H1 (cell line): Measurements from ENCODE around the gene RBP5. TPM values are rescaled to one million over a fixed set of nuclear protein-coding genes. Genes with fewer than 3 reads are reported as not detected.

Source experiments
- CTCF ChIA-PET: fragments of 300-600 bp; sonication (Branson Sonifier 250); formaldehyde crosslinking; loops from one replicate; lab custom pipeline; 2021; ENCODE audit not compliant: partially characterized antibody; lab: Charles Lee
- POLR2A ChIA-PET: fragments of 300-600 bp; sonication (Branson Sonifier 250); formaldehyde crosslinking; loops from one replicate; lab custom pipeline; 2021; ENCODE audit warnings: inconsistent platforms; ENCODE audit not compliant: partially characterized antibody; lab: Charles Lee
- DNase-seq, 2 experiments: peaks; one replicate each; pipeline versions ENCODE4 v3.0.0 to v3.0.0-alpha.2; 2010 to 2022; ENCODE audit warnings: low spot score in 2 of 2, low read depth in 1 of 2, mixed read lengths in 1 of 2
- FAIRE-seq: peaks from 2 replicates; lab custom pipeline; 2011; peaks lifted over from hg19 to GRCh38; lab: Jason Lieb, UNC
- H2AFZ ChIP-seq: 2 replicates; pipeline ENCODE4 v1.8.1; 2012; ENCODE audit warnings: low read length, inconsistent platforms
- H2AK5ac ChIP-seq: 2 replicates; pipeline ENCODE4 v1.6.1; 2013; ENCODE audit warnings: low read depth, low read length
- H2BK120ac ChIP-seq: replicated peaks from 2 replicates; pipeline ENCODE3; 2013; ENCODE audit warnings: low read depth, low read length, inconsistent platforms
- H2BK12ac ChIP-seq: 2 replicates; pipeline ENCODE4 v1.6.1; 2013; ENCODE audit warnings: low read depth, low read length
- H2BK15ac ChIP-seq: 2 replicates; pipeline ENCODE4 v1.6.1; 2013; ENCODE audit warnings: low read length
- H2BK20ac ChIP-seq: 2 replicates; pipeline ENCODE4 v1.6.1; 2013; ENCODE audit warnings: low read length
- H2BK5ac ChIP-seq: 2 replicates; pipeline ENCODE4 v1.6.1; 2013; ENCODE audit warnings: low read depth, low read length
- H3K14ac ChIP-seq: 2 replicates; pipeline ENCODE4 v1.6.1; 2013; ENCODE audit warnings: inconsistent platforms; ENCODE audit not compliant: insufficient read length
- H3K18ac ChIP-seq: 2 replicates; pipeline ENCODE4 v1.6.1; 2013; ENCODE audit warnings: low read length; ENCODE audit errors: extremely low read depth
- H3K23ac ChIP-seq: 2 replicates; pipeline ENCODE4 v1.6.1; 2013; ENCODE audit warnings: inconsistent platforms; ENCODE audit not compliant: insufficient read length
- H3K23me2 ChIP-seq: 2 replicates; pipeline ENCODE4 v1.6.1; 2013; ENCODE audit warnings: low read depth, low read length
- H3K27ac ChIP-seq: 2 replicates; pipeline ENCODE4 v1.6.1; 2011; ENCODE audit warnings: low read depth, low read length, inconsistent platforms
- H3K27me3 ChIP-seq, 4 experiments: replicated peaks in 1 of 4; 1 replicate in 1 of 4; 2 replicates in 3 of 4; pipeline versions ENCODE4 v1.6.1 to v1.8.1; 2011 to 2013; ENCODE audit warnings: low read length in 3 of 4, mild to moderate bottlenecking in 3 of 4, inconsistent platforms in 2 of 4, mixed read lengths in 2 of 4, moderate library complexity in 1 of 4; ENCODE audit not compliant: control insufficient read depth in 3 of 4, insufficient read depth in 3 of 4; ENCODE audit errors: extremely low read depth in 1 of 4
- H3K36me3 ChIP-seq, 4 experiments: 2 replicates each; pipeline versions ENCODE4 v1.6.1 to v1.8.1; 2011 to 2013; ENCODE audit warnings: mild to moderate bottlenecking in 4 of 4, low read length in 3 of 4, moderate library complexity in 2 of 4, control low read depth in 1 of 4, inconsistent platforms in 1 of 4; ENCODE audit not compliant: insufficient read depth in 4 of 4, control insufficient read depth in 2 of 4
- H3K4ac ChIP-seq: replicated peaks from 2 replicates; pipeline ENCODE3; 2013; ENCODE audit warnings: low read length, low read depth, mixed read lengths, inconsistent platforms; ENCODE audit not compliant: insufficient read length
- H3K4me1 ChIP-seq, 4 experiments: replicated peaks in 1 of 4; 1 replicate in 1 of 4; 2 replicates in 3 of 4; pipeline versions ENCODE4 v1.6.1 to v1.8.1; 2011 to 2013; ENCODE audit warnings: low read length in 3 of 4, inconsistent platforms in 2 of 4, mixed read lengths in 1 of 4; ENCODE audit not compliant: insufficient read depth in 4 of 4, control insufficient read depth in 3 of 4
- H3K4me2 ChIP-seq, 2 experiments: 2 replicates each; pipeline versions ENCODE4 v1.6.1 to v1.8.1; 2011 to 2013; ENCODE audit warnings: low read depth in 2 of 2, low read length in 2 of 2, control low read depth in 1 of 2, inconsistent platforms in 1 of 2, mild to moderate bottlenecking in 1 of 2; ENCODE audit not compliant: insufficient read depth in 1 of 2
- H3K4me3 ChIP-seq, 4 experiments: fragments of 200-600, 300-600 bp in 1 of 4; sonication (generic), shearing (Covaris generic), sonication (Bioruptor Twin) in 1 of 4; 2 replicates each; pipeline versions ENCODE4 v1.5.1 to v1.8.1; 2011 to 2016; ENCODE audit warnings: low read length in 4 of 4, low read depth in 3 of 4, control low read depth in 2 of 4, inconsistent platforms in 2 of 4, mild to moderate bottlenecking in 2 of 4, mixed read lengths in 1 of 4, moderate library complexity in 1 of 4; ENCODE audit not compliant: insufficient read depth in 2 of 4; ENCODE audit errors: extremely low read depth in 1 of 4
- H3K56ac ChIP-seq: replicated peaks from 2 replicates; pipeline ENCODE3; 2013; ENCODE audit warnings: low read depth, mild to moderate bottlenecking, mixed read lengths, low read length, inconsistent platforms; ENCODE audit not compliant: insufficient read length
- H3K79me1 ChIP-seq: 2 replicates; pipeline ENCODE4 v1.6.1; 2013; ENCODE audit warnings: low read depth, low read length, control low read depth
- H3K79me2 ChIP-seq, 2 experiments: 2 replicates each; pipeline versions ENCODE4 v1.6.1 to v1.8.1; 2012 to 2013; ENCODE audit warnings: low read length in 2 of 2, mild to moderate bottlenecking in 2 of 2, inconsistent platforms in 1 of 2; ENCODE audit not compliant: insufficient read depth in 2 of 2, control insufficient read depth in 1 of 2
- H3K9ac ChIP-seq, 4 experiments: replicated peaks in 1 of 4; 1 replicate in 1 of 4; 2 replicates in 3 of 4; pipeline versions ENCODE4 v1.6.1 to v1.8.1; 2011 to 2013; ENCODE audit warnings: low read depth in 3 of 4, low read length in 3 of 4, control low read depth in 2 of 4, mild to moderate bottlenecking in 2 of 4, moderate library complexity in 2 of 4, inconsistent platforms in 1 of 4; ENCODE audit errors: extremely low read depth in 1 of 4
- H3K9me3 ChIP-seq, 2 experiments: 2 replicates each; pipeline versions ENCODE4 v1.6.1 to v1.8.1; 2012 to 2013; ENCODE audit warnings: mild to moderate bottlenecking in 2 of 2, moderate library complexity in 2 of 2, control low read depth in 1 of 2, inconsistent platforms in 1 of 2, low read depth in 1 of 2, low read length in 1 of 2, mixed read lengths in 1 of 2; ENCODE audit not compliant: insufficient read depth in 2 of 2
- H4K20me1 ChIP-seq, 2 experiments: replicated peaks in 1 of 2; 2 replicates each; pipeline versions ENCODE3 to v1.8.1; 2011 to 2013; ENCODE audit warnings: inconsistent platforms in 2 of 2, low read length in 2 of 2, mild to moderate bottlenecking in 1 of 2; ENCODE audit not compliant: insufficient read depth in 2 of 2, control insufficient read depth in 1 of 2
- H4K5ac ChIP-seq: 2 replicates; pipeline ENCODE4 v1.6.1; 2013; ENCODE audit warnings: low read length, low read depth, mixed read lengths, inconsistent platforms; ENCODE audit not compliant: insufficient read length
- H4K8ac ChIP-seq: 2 replicates; pipeline ENCODE4 v1.8.0; 2013; ENCODE audit warnings: mild to moderate bottlenecking, moderate library complexity, low read length, inconsistent platforms; ENCODE audit not compliant: insufficient read depth; ENCODE audit errors: extremely low read depth
- H4K91ac ChIP-seq: replicated peaks from 2 replicates; pipeline ENCODE3; 2013; ENCODE audit warnings: low read length, mixed read lengths, inconsistent platforms; ENCODE audit not compliant: insufficient read length
- ASH2L ChIP-seq: fragments of 200-600, 300-600 bp; sonication (generic); IDR thresholded peaks from one replicate; pipeline ENCODE4 v1.7.1; 2017; ENCODE audit warnings: low read length
- CTBP2 ChIP-seq: IDR thresholded peaks from 2 replicates; pipeline ENCODE4 v1.7.0; 2011; ENCODE audit warnings: borderline replicate concordance, mild to moderate bottlenecking, moderate library complexity, mixed read lengths, low read length; ENCODE audit not compliant: insufficient read depth, insufficient read length
- CTCF ChIP-seq, 3 experiments: IDR thresholded peaks; 1 replicate in 2 of 3; 2 replicates in 1 of 3; pipeline versions ENCODE4 v1.5.1 to v1.6.1; 2011; ENCODE audit warnings: low read length in 3 of 3, mild to moderate bottlenecking in 3 of 3, inconsistent platforms in 2 of 3, low read depth in 1 of 3, moderate library complexity in 1 of 3; ENCODE audit not compliant: insufficient read depth in 1 of 3; ENCODE audit errors: control extremely low read depth in 1 of 3
- RNF2 ChIP-seq: fragments of 200-900, 300-1000 bp; sonication (generic); IDR thresholded peaks from 2 replicates; pipeline ENCODE4 v1.7.1; 2016; ENCODE audit warnings: borderline replicate concordance, low read depth, mild to moderate bottlenecking, antibody characterized with exemption, low read length; ENCODE audit not compliant: poor library complexity, severe bottlenecking; ENCODE audit errors: missing control alignments
- WGBS, 2 experiments: shearing (Covaris generic) in 1 of 2; methylation state at CpG; one replicate each; pipeline versions ENCODE4 v1.1.6 to v1.1.7; 2013 to 2015; ENCODE audit warnings: low lambda C conversion rate in 2 of 2, mixed read lengths in 2 of 2, inconsistent platforms in 1 of 2, low coverage in 1 of 2, missing lambda C conversion rate in 1 of 2; ENCODE audit not compliant: insufficient replicate concordance in 2 of 2, insufficient coverage in 1 of 2, insufficient read length in 1 of 2; ENCODE audit errors: extremely low coverage in 1 of 2, missing lambda C conversion rate in 1 of 2; 5-methylcytosine and 5-hydroxymethylcytosine counted together
- long read RNA-seq, 2 experiments: library from RNA in 1 of 2; library from capped mRNA in 1 of 2; stranded (forward); transcript quantifications; one replicate each; pipeline ENCODE4 v2.0.0, GENCODE V29; 2021; ENCODE audit warnings: inconsistent platforms in 1 of 2
- polyA minus RNA-seq, 3 experiments: library from RNA; depleted of rRNA, polyadenylated mRNA; stranded (reverse); fragments of >200 nt; gene quantifications; 1 replicate in 2 of 3; 2 replicates in 1 of 3; pipeline ENCODE4 v1.2.3, GENCODE V29; 2011
- polyA plus RNA-seq, 7 experiments: library from polyadenylated mRNA; depleted of rRNA in 3 of 7; stranded (reverse) in 5 of 7; unstranded in 2 of 7; fragments of >200 nt in 5 of 7; fragments of 200-250 nt in 2 of 7; gene quantifications; 1 replicate in 5 of 7; 2 replicates in 1 of 7; 4 replicates in 1 of 7; pipeline versions ENCODE4 v1.2.1 to v1.2.3, GENCODE V29; 2011 to 2013; ENCODE audit warnings: missing spikeins in 2 of 7, mixed read lengths in 2 of 7
- total RNA-seq: library from RNA; stranded (reverse); fragmentation: NEBNext Ultra II Directional; extraction: Animal tissue kit (Norgen Biotek cat#: 25700); gene quantifications from 2 replicates; pipeline ENCODE4 v1.2.1, GENCODE V29; 2021

Gene RBP5, protein sequence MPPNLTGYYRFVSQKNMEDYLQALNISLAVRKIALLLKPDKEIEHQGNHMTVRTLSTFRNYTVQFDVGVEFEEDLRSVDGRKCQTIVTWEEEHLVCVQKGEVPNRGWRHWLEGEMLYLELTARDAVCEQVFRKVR
- total RNA-seq (0.67 and 1.9 TPM in 2 replicates), polyA plus RNA-seq (2011; rRNA removed) (1.1 and 1.2 TPM in 2 replicates), polyA minus RNA-seq (2011; rRNA and poly(A)+ RNA removed) (1.4 and 3.5 TPM in 2 replicates)
- polyA plus RNA-seq (2011; cell fraction: cytosol; rRNA removed) = 2.9 TPM
- 6.5 TPM for polyA plus RNA-seq (2011; cell fraction: nucleus; rRNA removed)
- polyA plus RNA-seq (2012, experiment 1 of 2) = 1.5 to 3.5 TPM (median 2.8 TPM) in 4 replicates
- 0.70 TPM for polyA plus RNA-seq (2012, experiment 2 of 2)
- polyA plus RNA-seq (2013, experiment 1 of 2) = 1.1 TPM
- 0.90 TPM for polyA plus RNA-seq (2013, experiment 2 of 2)
- polyA minus RNA-seq (2011; cell fraction: cytosol; rRNA and poly(A)+ RNA removed) = not detected
- 3.3 TPM for polyA minus RNA-seq (2011; cell fraction: nucleus; rRNA and poly(A)+ RNA removed)
- long read RNA-seq, experiment 1 = 0 reads
- long read RNA-seq, experiment 2 = 0 reads

DNA sequence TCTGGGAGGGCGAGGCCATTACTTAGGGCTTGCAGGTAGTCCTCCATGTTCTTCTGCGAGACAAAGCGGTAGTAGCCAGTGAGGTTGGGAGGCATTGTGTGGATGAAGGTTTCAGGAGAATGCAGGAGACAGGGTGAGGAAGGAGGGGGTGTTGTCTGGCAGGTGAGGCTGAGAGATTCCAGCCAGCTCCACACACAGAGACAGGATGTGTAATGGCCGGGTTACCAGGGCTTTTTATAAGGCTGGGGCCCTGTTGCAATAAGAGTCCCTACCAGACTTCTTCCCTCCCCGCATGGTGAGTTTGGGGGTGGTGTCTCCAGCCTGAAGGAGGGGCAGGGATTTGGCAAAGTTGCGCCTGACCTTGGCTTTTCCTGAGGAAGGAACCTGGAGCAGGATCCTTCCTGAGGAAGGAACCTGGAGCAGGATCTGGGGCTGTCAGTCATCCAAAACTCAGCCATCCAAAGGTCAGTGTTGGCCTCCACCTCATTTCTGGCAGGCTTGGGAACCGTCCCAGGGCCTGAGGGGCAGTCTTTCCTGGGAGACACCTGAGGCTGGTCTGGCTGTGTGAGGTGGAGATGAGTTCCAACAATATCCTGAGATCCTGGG lies at the start of gene RBP5:
Gene RBP5 (minus strand): TSS at position 209 of the 606 bp plus-strand sequence. CDS start 114 bp downstream, at position 95.
- DNase-seq (no peak), FAIRE-seq (no peak)
- H3K79me2 ChIP-seq = no peaks in the 10 kb centered on the region
- H4K5ac ChIP-seq = peak within 1 kb of the TSS; percentile 69
- H3K27ac ChIP-seq = no peak within 1 kb of the TSS; the same call in 1 of the 2 replicates
- peak within 1 kb of the TSS; percentile 71 for H4K91ac ChIP-seq
- peak within 1 kb of the TSS; percentile 55; the same call in 1 of the 2 replicates for H2AK5ac ChIP-seq
- H2BK12ac ChIP-seq = no peak within 1 kb of the TSS
- peaks cover 2% of the 10 kb centered on the region; the same call in 1 of the 2 replicates for H3K79me1 ChIP-seq
- H3K23me2 ChIP-seq = peaks cover 19% of the 10 kb centered on the region
- peak within 1 kb of the TSS; percentile 85; the same call in 1 of the 2 replicates for H2BK5ac ChIP-seq
- POLR2A ChIA-PET = interaction anchor here (0.7 to 3.4 kb wide), 7 partner anchors 10 to 184 kb away, joined by 3 to 21 read pairs (median 7); partner anchors contain the start of genes C12orf57, C1RL and RNU7-1
- WGBS, 2 experiments = 75% methylated on average over 6 of the region's 7 CpGs; no CpG with 5 or more reads in 1 of the 2 experiments
- peak within 1 kb of the TSS; percentile 37; the same call in 1 of the 2 replicates for H2AFZ ChIP-seq
- H3K23ac ChIP-seq = no peak within 1 kb of the TSS
- peak within 1 kb of the TSS; percentile 72 for H3K4ac ChIP-seq
- H4K8ac ChIP-seq = peak within 1 kb of the TSS; percentile 77
- H3K9me3 ChIP-seq = no peaks in the 10 kb centered on the region
- no peak within 1 kb of the TSS for H2BK120ac ChIP-seq
- peak within 1 kb of the TSS in 2 of 4 experiments; percentile 38 to 42; a peak in 4 of 7 replicates for H3K9ac ChIP-seq
- peak within 1 kb of the TSS; percentile 87 for H3K18ac ChIP-seq
- H3K14ac ChIP-seq = no peak within 1 kb of the TSS
- peak within 1 kb of the TSS; percentile 57 to 82 (median 72) for H3K4me3 ChIP-seq
- CTCF ChIA-PET = interaction anchor here (1.1 to 1.5 kb wide), 4 partner anchors 17 to 22 kb away, joined by 3 to 5 read pairs (median 4); no protein-coding TSS in a partner anchor
- H3K27me3 ChIP-seq = peaks cover 0 to 9% (median 5%) of the 10 kb centered on the region in 4 experiments; a peak in 5 of 7 replicates
- H2BK20ac ChIP-seq = peak within 1 kb of the TSS; percentile 40; the same call in 1 of the 2 replicates
- no peak within 1 kb of the TSS for H3K56ac ChIP-seq
- H4K20me1 ChIP-seq = no peaks in the 10 kb centered on the region
- peak within 1 kb of the TSS; percentile 92; the same call in 1 of the 2 replicates for H2BK15ac ChIP-seq
- H3K4me2 ChIP-seq = peak within 1 kb of the TSS; percentile 90 to 100
- peaks cover 0 to 18% (median 7%) of the 10 kb centered on the region in 4 experiments; a peak in 6 of 7 replicates for H3K4me1 ChIP-seq
- H3K36me3 ChIP-seq = peaks cover 0 to 1% (median 0%) of the 10 kb centered on the region in 4 experiments; a peak in 1 of 8 replicates
- TF ChIP-seq CTBP2 = no peak
- no peak for TF ChIP-seq CTCF (IDR thresholded peaks at IDR 0.05; ENCODE audit: control extremely low read depth in 1 of 3, insufficient read depth in 1 of 3, low read depth in 1 of 3, low read length in 3 of 3)
- no peak for TF ChIP-seq RNF2
- TF ChIP-seq ASH2L = no peak
